GM19193 (cell line): ENCODE measurements around the gene PHLDA1.

ENCODE experiments used
- POLR2A ChIP-seq: IDR thresholded peaks from 4 replicates; pipeline ENCODE4 v1.6.1; 2011; ENCODE audit not compliant: insufficient read depth, insufficient read length; ENCODE audit errors: extremely low read depth

PHLDA1 gene

DNA sequence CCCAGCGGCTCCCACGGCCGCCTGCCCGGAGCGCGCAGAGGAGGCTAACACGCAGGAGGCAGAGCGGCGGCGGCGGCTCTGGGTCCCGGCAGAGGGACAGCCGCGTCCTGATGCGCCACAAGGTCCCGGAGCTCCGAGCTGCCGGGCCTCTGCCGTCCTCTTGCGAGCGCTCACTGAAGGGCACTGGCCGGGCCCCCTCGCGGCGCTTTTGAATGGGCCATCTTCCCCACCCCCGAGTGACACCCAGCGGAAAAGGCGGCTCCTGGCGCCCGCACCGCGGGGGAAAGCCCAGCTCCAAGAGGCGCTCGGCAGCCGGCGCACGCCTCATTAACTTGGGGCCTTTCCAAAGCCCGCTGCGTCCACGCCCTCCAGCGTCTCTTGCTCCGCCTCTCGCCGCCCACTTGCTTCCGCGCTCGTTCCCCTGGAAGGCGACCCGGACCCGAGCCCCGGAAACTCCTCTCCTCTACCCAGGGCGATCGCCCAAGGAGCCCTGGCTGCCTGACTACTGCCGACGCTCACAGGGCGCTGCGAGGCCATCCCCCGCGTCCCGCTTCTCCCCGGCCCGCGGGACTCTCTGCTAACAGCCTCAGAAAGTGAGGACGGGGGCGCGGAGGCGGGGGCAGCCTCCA, at the start of gene PHLDA1:
Gene PHLDA1 (minus strand): TSS at position 363 of the 629 bp plus-strand sequence.
- peak; percentile 98 for TF ChIP-seq POLR2A

DNA sequence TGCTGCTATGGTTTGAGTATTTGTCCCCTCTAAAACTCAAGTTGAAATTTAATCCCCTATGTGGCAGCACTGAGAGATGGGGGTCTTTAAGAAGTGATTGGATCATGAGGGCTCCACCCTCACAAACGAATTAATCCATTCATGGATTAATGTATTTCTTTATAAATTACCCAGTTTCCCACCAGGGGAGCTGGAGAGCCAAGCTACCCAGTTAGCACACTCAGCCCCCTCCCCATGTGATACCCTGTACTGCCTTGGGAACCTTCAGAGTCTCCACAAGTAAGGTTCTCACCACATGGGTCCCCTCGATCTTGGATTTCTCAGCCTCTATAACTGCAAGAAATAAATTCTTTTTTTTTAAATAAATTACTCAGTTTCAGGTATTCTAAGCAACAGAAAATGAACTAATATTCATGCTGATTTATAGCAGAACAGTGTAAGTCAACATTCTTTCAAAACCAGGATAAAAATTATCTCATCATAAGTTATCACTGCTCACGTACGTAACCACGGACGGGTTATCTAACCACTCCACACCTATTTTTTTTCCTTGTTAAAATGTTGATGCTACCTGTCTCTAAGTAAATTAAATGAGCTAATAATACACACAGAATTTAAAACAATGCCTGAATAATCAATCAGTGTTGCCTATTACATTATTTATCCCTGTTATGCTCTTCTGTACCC, 49.3 kb upstream of the PHLDA1 start:
- no peak for TF ChIP-seq POLR2A

DNA sequence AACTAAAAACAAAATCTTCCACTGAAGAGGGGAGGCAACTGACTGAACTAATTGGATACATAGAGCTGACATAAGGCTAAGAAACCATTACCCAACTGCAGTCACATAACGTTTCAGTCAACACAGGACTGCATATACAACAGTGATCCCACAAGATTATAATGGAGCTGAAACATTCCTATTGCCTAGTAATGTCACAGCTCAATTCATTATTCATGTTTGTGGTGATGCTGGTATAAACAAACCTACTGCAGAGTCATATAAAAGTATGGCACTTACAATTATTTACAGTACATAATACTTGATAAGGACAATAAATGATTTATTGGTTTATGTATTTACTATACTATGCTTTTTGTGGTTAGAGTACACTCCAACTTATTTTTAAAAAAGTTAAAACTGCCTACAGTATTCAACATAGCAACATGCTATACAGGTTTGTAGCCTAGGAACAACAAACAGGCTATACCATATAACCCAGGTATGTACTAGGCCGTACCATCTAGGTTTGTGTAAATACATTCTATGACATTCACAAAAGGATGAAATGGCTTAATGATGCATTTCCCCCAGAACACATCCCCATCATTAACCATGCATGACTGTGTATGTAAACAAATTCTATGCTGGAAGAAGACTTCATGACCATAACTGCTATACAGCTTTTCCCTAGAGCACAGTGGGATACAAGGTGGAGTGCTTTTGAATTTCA, 48.6 kb upstream of the PHLDA1 start:
- no peak for TF ChIP-seq POLR2A

GRCh38 chr12:76078748-76079147, 47.2 kb upstream of the PHLDA1 start:
- TF ChIP-seq POLR2A, result no peak

- no peak for TF ChIP-seq POLR2A
Measured at GRCh38 chr12:76075448-76075847, 43.9 kb upstream of the PHLDA1 start.

DNA sequence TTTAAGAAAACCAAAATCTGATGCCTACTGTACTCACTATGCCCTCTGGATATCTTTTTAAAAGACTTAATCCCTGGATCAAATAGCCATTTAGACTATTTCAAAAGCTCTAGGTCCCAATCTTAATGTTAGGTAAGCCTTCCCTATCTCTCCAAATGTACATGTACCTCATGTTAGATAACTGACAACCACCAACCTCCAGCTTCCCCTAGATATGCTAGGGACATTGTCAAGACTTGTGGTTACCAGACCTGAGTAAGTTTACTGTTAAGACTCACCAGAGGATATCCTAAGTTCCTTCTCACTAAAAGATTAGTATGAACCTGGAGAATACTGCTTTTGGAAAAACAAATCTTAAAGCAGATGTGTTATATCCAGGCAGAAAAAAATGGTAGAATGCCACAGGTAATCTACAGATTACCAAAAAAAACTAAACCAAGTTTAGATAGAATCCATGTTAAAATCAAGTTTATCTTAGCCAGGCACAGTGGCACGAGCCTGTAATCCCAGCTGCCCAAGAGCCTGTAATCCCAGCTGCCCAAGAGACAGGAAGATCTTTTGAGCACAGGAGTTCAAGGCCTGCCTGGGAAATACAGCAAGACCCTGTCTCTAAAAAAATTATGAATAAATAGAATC, 43.2 kb upstream of the PHLDA1 start:
- TF ChIP-seq POLR2A, result no peak

- TF ChIP-seq POLR2A, result no peak
Measured at GRCh38 chr12:76073561-76073960, 42.0 kb upstream of the PHLDA1 start.

DNA sequence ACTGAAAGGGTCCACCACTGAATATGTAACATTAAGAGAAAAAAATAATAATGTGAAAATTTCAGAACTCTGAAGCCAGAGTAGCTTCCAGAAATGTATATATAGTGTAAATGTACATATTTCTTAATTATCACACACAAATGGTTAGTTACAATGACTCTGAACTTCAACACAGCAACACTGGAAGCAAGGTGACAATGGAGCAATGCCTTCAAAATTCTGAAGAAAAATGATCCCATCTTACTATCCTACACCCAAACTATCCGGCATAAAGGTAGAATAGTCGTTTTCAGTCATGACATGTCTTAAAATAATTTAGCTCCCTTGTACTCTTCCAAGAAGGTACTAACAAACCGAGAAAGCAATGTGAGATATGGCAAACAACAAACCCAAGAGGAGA, 41.0 kb upstream of the PHLDA1 start:
- TF ChIP-seq POLR2A, result no peak

GRCh38 chr12:76069339-76069738, 37.8 kb upstream of the PHLDA1 start:
- no peak for TF ChIP-seq POLR2A

DNA sequence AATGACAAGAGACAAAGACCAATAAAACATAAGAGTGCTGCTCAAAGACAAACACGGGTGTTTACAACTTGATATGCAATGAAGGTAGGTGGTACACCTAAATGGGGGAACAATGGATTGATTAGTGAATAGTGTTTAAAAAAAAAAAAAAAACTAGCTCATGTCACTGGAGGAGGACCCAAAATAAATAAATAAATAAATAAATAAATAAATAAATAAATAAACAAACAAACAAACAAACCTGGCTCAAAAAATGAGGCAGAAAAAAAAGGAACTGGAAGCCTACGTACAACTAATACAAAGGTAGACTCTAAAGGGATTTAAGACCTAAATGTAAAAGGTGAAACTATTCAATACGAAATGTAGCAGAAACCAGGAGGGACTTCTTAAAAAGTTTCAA, 34.3 kb upstream of the PHLDA1 start:
- no peak for TF ChIP-seq POLR2A

DNA sequence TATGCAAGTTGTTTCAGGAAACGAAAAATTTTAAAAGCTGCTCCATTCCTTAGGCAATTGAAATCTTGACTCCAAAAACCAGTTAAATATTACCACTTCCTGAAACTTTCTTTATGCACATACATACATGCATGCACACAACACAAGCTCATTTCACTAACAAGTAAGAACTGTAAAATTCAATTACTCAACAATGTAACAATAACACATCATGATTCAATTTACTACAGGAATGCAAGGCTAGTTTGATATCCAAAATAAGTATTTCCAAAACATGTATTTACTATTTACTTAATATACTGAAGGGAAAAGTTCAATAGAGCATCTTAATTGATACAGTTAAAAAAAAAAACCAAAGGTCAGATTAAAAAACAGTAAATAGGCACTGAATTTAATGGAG, 33.3 kb upstream of the PHLDA1 start:
- no peak for TF ChIP-seq POLR2A

DNA sequence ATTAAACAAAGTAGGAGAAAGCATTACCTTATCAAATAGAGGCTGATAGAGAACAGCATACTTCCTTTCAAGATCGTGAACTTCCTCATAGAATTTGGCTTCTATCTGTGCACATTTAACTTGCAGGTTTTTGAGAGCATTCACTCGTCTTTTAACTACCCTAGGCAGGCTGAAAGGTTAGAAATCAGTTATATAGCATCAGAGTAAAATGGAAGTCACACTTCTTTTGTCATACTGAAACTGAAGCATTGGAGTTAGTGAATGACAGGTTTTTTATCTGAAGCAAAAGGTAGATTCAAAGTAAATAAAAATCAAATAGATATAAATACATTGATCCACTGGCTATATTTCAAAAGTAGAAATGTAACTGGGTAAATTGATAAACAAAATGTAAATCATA, 28.5 kb upstream of the PHLDA1 start:
- no peak for TF ChIP-seq POLR2A

- no peak for TF ChIP-seq POLR2A
Measured at GRCh38 chr12:76057326-76057725, 25.8 kb upstream of the PHLDA1 start.

DNA sequence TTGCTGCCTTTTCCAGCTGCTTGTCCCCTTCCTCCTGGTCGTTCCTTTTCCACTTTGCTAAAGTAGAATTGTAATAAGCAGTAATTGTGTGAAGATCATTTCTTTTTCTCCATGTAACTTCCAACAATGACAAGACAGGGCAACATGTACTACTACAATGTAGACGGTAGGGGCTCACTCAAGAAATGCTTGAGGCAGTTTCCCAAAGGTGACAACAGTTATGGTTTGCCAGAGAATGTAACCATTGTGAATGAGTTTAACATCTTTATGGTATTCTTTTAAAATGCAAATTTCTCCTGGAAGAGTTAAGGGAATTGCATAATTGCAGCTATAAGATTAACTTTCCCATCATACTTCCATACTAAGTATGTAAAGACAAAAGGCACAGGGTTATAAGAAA, 23.8 kb upstream of the PHLDA1 start:
- no peak for TF ChIP-seq POLR2A

DNA sequence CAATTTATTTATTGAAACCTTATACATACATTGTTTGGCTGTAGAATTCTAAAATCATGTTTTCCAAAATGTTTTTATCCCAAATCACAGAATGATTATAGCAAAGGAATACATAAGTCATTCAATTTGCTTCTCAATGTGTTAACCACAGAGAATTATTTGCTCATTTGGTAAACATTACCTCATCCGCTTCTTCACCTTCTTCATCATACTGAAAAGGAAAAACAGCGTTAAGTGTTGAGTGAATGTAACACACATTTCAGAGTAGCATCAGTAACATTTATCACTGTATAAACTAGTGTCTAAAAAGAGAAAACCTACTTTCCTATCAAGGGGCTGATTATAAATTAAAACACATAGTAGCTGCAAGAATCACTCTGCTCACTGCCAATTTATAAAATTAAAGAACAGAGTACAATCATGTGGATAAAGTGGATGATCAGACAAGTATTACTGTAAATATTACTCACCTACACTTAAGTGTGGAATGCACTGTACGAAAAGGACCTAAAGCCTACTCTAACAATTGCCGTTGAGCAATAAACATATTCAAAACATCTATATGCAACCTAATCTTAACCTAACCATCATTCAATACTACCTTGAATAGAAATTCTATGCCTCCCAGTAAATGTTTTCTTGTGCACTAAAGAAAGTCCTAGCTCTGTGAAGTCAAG, 18.1 kb upstream of the PHLDA1 start:
- TF ChIP-seq POLR2A, result no peak
